DND-41 (cell line): ENCODE measurements around the gene WDTC1.
"Not testable (repeated sequence)": the region's sequence is repeated elsewhere in the genome, so short reads cannot be mapped to it uniquely, and the experiment has no call there.

ENCODE experiments used
- ATAC-seq: fragments of 200-7000 bp; cut with Tn5 transposase; 3 replicates; pipeline ENCODE4 v1.9.1; 2021; ENCODE audit warnings: low read depth; ENCODE audit not compliant: insufficient read depth
- DNase-seq: peaks from one replicate; pipeline ENCODE4 v3.0.0-alpha.2; 2020
- H2AFZ ChIP-seq: 2 replicates; pipeline ENCODE4 v1.6.0; 2012; ENCODE audit warnings: low read depth, low read length
- H3K27ac ChIP-seq: 2 replicates; pipeline ENCODE4 v1.5.1; 2012; ENCODE audit warnings: low read length, inconsistent platforms
- H3K27me3 ChIP-seq: fragments of 200-600 bp; sonication (generic); 2 replicates; pipeline ENCODE4 v1.6.0; 2012; ENCODE audit warnings: low read length, mild to moderate bottlenecking, inconsistent platforms; ENCODE audit not compliant: insufficient read depth, poor library complexity
- H3K36me3 ChIP-seq: 2 replicates; pipeline ENCODE4 v1.5.1; 2012; ENCODE audit warnings: low read length, inconsistent platforms; ENCODE audit not compliant: insufficient read depth
- H3K4me1 ChIP-seq: 2 replicates; pipeline ENCODE4 v1.5.1; 2012; ENCODE audit warnings: mild to moderate bottlenecking, low read length; ENCODE audit not compliant: insufficient read depth
- H3K4me2 ChIP-seq: 2 replicates; pipeline ENCODE4 v1.6.0; 2012; ENCODE audit warnings: mild to moderate bottlenecking, moderate library complexity, low read length, inconsistent platforms; ENCODE audit not compliant: insufficient read depth
- H3K4me3 ChIP-seq, 2 experiments: fragments of 200-600 bp in 1 of 2; shearing (Covaris generic) in 1 of 2; 2 replicates each; pipeline ENCODE4 v1.5.1; 2012 to 2016; ENCODE audit warnings: inconsistent platforms in 2 of 2, low read length in 2 of 2, mild to moderate bottlenecking in 2 of 2, low read depth in 1 of 2, moderate library complexity in 1 of 2
- H3K79me2 ChIP-seq: 2 replicates; pipeline ENCODE4 v1.6.0; 2012; ENCODE audit warnings: low read length, inconsistent platforms; ENCODE audit not compliant: insufficient read depth
- H3K9ac ChIP-seq: 2 replicates; pipeline ENCODE4 v1.6.0; 2012; ENCODE audit warnings: low read depth, mild to moderate bottlenecking, inconsistent platforms, low read length, moderate library complexity
- H3K9me3 ChIP-seq: 2 replicates; pipeline ENCODE4 v1.5.1; 2012; ENCODE audit warnings: low read length, moderate library complexity, mild to moderate bottlenecking, inconsistent platforms; ENCODE audit not compliant: insufficient read depth, severe bottlenecking
- H4K20me1 ChIP-seq: 2 replicates; pipeline ENCODE4 v1.6.0; 2012; ENCODE audit warnings: low read length; ENCODE audit not compliant: insufficient read depth
- CTCF ChIP-seq: IDR thresholded peaks from 2 replicates; pipeline ENCODE4 v1.5.1; 2012; ENCODE audit warnings: borderline replicate concordance, low read length, moderate library complexity, mild to moderate bottlenecking; ENCODE audit not compliant: poor library complexity, severe bottlenecking; ENCODE audit errors: extremely low read depth
- EZH2 ChIP-seq: IDR thresholded peaks from 3 replicates; pipeline ENCODE4 v1.6.1; 2012; ENCODE audit warnings: borderline replicate concordance, low read depth, mild to moderate bottlenecking, moderate library complexity, low read length, inconsistent platforms; ENCODE audit not compliant: severe bottlenecking

The WDTC1 gene

GRCh38 chr1:27275696-27276095, 41.3 kb downstream of the WDTC1 start:
- ATAC-seq (no peak), DNase-seq (no peak)
- Histone ChIP-seq H3K4me1 (no peaks in the 10 kb centered on the region), H3K27me3 (no peaks in the 10 kb centered on the region), H3K9me3 (peaks cover 3% of the 10 kb centered on the region), H3K4me3 (no peak overlapping the region), H3K9ac (no peak overlapping the region), H3K36me3 (peaks cover 7% of the 10 kb centered on the region; the same call in 1 of the 2 replicates), H2AFZ (no peak overlapping the region), H4K20me1 (no peaks in the 10 kb centered on the region; the same call in 1 of the 2 replicates), H3K27ac (no peak overlapping the region), H3K79me2 (no peaks in the 10 kb centered on the region), H3K4me2 (no peak overlapping the region)
- TF ChIP-seq EZH2 (no peak), CTCF (no peak)

- DNase-seq: peak; percentile 85
- Histone ChIP-seq H2AFZ (no peak overlapping the region), H3K9me3 (no peaks in the 10 kb centered on the region), H3K36me3 (peaks cover 20% of the 10 kb centered on the region), H3K4me1 (no peaks in the 10 kb centered on the region), H3K4me3 (no peak overlapping the region), H3K27me3 (no peaks in the 10 kb centered on the region), H3K9ac (no peak overlapping the region), H3K4me2 (no peak overlapping the region), H3K79me2 (no peaks in the 10 kb centered on the region), H4K20me1 (no peaks in the 10 kb centered on the region), H3K27ac (no peak overlapping the region)
- ATAC-seq: peak; percentile 96
- TF ChIP-seq CTCF: peak; percentile 94
- TF ChIP-seq EZH2: no peak
Measured at GRCh38 chr1:27284425-27285273, 50.2 kb downstream of the WDTC1 start.

- no peak for ATAC-seq
- no peaks in the 10 kb centered on the region for H3K27me3 ChIP-seq
- H3K9ac ChIP-seq: no peak overlapping the region
- H3K4me3 ChIP-seq: no peak overlapping the region
- H3K79me2 ChIP-seq: no peaks in the 10 kb centered on the region
- no peak for DNase-seq
- H3K9me3 ChIP-seq: no peaks in the 10 kb centered on the region
- no peak overlapping the region for H3K27ac ChIP-seq
- TF ChIP-seq EZH2: no peak
- no peak for TF ChIP-seq CTCF
- no peak overlapping the region for H2AFZ ChIP-seq
- H3K36me3 ChIP-seq: peaks cover 20% of the 10 kb centered on the region
- no peaks in the 10 kb centered on the region for H4K20me1 ChIP-seq
- no peak overlapping the region for H3K4me2 ChIP-seq
- H3K4me1 ChIP-seq: no peaks in the 10 kb centered on the region
Measured at GRCh38 chr1:27285274-27285660, 50.8 kb downstream of the WDTC1 start.

- not testable (repeated sequence) for DNase-seq, H3K9me3 ChIP-seq, H3K27me3 ChIP-seq, H2AFZ ChIP-seq, H3K9ac ChIP-seq, H3K4me2 ChIP-seq, H3K4me3 ChIP-seq, H3K27ac ChIP-seq, H3K4me1 ChIP-seq, H3K79me2 ChIP-seq, H4K20me1 ChIP-seq, ATAC-seq
- H3K36me3 ChIP-seq: peaks cover 24% of the 10 kb centered on the region
Measured at GRCh38 chr1:27285821-27286220, 51.4 kb downstream of the WDTC1 start.

GRCh38 chr1:27289125-27289524, 54.7 kb downstream of the WDTC1 start:
- ATAC-seq, DNase-seq, H2AFZ ChIP-seq, H3K27ac ChIP-seq, H3K79me2 ChIP-seq, H3K4me1 ChIP-seq, H3K27me3 ChIP-seq, H3K4me2 ChIP-seq, H3K4me3 ChIP-seq, H3K9ac ChIP-seq, H4K20me1 ChIP-seq, H3K9me3 ChIP-seq: not testable (repeated sequence)
- peaks cover 40% of the 10 kb centered on the region for H3K36me3 ChIP-seq
